Erythroblast (primary cell): ENCODE data around the gene TRIP6.

Experiments
- GATA1 ChIP-seq: IDR thresholded peaks from 2 replicates; pipeline ENCODE4 v1.6.1; 2011; ENCODE audit warnings: low read depth, mild to moderate bottlenecking, control low read depth, low read length, moderate library complexity
- POLR2A ChIP-seq: IDR thresholded peaks from 2 replicates; pipeline ENCODE4 v1.6.1; 2011; ENCODE audit warnings: mild to moderate bottlenecking, low read length

DNA sequence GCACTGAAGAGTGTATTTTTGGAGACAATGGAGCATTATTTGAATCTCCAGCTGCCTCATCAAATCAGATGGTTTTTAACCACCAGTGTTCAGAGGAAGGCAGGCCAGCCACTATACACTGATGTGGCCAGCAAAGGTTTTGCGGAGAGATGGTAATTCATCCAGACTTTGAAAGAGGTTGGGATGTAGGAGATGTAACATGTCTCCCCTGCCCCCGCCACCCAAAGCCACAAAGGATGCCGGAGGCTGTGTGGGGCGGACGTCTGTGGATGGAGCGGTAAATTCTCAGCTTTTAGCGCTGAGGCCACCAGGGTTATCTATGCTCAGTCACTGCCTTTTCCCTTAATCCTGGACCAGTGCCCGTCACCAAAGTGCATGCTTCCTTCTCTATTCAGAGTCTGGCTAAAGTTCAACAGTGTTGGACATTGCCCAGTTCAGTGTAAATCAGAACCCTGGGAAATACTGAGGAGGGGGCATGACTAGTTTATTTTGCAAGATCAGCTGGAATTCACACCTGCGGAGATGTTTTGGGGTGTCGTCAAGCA, 3.7 kb upstream of the TRIP6 start:
- TF ChIP-seq POLR2A (no peak), GATA1 (no peak)
